Suppressor macrophage treated with lipopolysaccharide for 1 hour (primary cell): ENCODE data around the gene LZIC.
"Not testable (repeated sequence)": the region's sequence is repeated elsewhere in the genome, so short reads cannot be mapped to it uniquely, and the experiment has no call there.

ENCODE experiments used
- DNase-seq, 3 donors: peaks; one replicate each; pipeline ENCODE4 v3.0.0-alpha.2; 2020 to 2022

Gene LZIC

DNA sequence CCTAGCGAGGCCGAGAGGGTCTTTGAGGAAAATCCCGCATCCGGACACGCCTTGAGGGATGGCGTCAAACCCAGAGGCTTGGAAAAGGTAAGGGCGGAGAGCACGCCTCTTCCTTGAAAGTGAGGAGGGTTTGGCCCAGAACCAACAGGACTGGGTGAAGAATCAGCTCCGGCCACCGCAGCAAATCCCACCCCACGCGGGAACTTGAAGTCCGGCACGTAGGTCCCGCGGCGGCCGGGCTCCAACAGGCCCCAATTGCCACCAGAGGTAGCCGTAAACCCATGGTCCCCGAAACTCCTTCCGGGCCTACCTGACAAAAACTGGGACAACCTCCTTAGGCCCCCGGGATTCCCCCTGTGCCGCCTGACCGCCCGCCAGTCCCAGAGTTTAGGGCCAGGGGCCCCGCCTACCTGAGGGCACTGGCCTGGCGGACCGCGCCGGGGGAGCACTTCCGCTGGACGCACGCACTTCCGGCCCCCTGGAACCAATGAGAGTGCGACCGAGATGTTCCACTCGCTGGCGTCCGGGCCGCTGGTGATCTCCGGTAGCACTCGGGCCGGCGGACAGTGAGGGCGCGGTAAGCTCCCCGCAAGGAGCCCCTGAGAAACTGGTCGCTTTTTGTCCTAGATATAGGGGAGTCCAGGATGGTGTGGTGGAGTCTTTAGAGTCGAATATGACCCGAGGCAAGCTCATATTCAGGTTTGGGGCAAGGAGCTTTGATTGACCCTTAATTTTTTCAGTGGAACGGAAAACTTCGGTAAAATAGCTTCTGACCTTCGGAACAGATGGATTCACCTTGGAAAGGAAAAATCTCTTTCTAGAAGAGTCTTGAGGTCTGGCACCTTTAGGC lies at the start of gene LZIC, which contains the start of gene NMNAT1:
Gene LZIC, minus strand, starts transcription at position 453 of the 850 bp plus-strand sequence. CDS start 6,772 bp downstream, outside the sequence.
Gene NMNAT1, plus strand, starts transcription at position 537 of the 850 bp plus-strand sequence. CDS start 28,599 bp downstream, outside the sequence.
- DNase-seq = peak; percentile 96 to 98 (median 97)

DNA sequence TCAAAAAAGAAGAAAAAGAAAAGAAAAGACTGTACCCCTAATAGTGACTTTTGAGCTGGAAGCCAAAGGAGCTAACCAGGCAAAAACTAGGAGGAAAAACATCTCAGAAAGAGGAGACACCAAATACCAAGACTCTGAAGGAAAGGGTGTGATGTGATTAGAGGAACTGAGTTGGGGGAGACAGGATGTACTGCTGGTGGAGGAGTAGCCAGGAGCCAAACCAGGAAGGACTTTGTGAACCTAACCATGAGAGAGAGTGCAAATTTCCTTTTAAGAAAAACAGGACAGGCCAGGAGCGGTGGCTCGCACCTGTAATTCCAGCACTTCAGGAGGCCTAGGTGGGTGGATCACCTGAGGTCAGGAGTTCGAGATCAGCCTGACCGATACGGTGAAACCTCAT lies 49.7 kb upstream of the LZIC start:
- peak in 1 of 3 donors; percentile 10 for DNase-seq

GRCh38 chr1:9990944-9991343 lies 47.8 kb upstream of the LZIC start:
- peak; percentile 26 to 69 (median 63) for DNase-seq

- no peak for DNase-seq
Measured at GRCh38 chr1:9989773-9990172, 46.6 kb upstream of the LZIC start.

GRCh38 chr1:9985001-9985400 lies 41.8 kb upstream of the LZIC start:
- DNase-seq = no peak

GRCh38 chr1:9984253-9984652 lies 41.1 kb upstream of the LZIC start:
- no peak for DNase-seq

DNA sequence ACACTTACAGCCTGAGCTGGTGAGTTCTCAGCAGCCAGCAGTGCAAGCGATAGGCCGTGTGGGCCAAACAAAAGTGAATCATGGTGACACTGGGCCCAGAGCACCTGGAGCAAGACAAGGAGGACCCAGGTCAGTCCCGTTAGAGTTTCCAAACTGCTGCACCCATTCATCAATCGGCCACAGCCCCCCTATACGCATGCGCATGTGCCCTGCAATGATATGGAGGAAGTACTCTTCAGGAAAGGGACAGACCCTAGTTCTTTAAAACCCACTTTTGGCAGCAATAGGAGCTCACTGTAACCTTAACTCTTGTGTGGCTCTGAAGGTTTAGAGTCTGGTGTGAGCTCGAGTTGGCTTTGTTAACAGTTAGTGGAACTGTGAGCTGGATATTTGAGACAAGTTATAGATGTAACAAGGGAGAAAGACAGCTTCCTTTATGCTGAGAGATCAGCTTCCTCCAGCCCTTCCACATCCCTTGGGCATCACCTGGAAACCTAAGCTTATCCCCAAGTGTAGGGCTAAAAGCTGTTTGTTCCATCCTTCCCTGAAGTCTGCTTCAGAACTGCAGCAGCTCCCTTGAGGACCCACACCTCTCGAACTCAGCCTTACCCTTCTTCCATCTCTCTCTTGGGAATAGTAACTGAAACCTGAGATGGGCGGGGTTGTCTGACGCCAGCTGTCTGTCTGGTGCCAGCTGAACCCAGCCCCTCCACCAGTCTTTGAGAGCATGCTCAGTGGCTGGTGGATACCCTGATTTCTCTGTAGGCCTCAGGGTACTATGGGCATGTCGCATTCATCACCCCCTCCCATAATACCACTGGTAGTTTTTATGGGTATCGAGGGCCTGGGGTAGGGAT lies 17.7 kb upstream of the LZIC start:
- no peak for DNase-seq

DNA sequence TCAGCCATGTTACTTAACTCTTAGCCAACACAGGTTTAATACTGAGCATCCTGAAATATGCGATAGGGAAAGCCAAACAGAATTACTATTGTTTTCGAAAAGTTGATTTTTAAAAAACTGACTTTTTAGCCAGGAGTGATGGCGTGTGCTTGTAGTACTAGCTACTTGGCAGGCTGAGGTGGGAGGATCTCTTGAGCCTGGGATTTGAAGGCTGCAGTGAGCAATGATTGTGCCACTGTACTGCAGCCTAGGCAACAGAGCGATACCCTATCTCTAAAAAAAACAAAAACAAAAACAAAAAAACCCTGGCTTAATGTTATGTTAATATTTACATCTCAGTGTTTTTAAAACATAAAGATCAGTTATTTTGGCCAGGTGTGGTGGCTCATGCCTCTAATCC lies 16.8 kb upstream of the LZIC start:
- DNase-seq = no peak

DNA sequence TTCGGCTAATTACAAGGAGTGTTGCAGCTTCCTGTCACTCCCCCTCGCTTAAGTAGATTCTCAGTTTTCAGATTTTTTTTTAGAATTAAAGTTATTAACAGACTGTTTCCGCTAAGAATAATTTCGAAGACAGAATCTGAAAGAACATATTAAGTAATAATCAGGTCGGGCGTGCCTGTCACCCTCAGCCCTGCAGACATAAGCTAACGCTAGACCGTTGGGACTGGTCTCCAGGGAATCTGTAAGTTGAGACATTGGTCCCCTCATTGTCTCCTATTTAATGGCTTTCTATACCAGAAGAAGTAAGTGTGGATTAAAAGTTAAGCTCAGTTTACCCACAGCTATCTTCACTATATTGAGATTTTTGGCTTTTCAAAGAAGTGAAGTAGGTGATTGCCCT lies 14.5 kb upstream of the LZIC start:
- DNase-seq = no peak

- DNase-seq = no peak
Measured at GRCh38 chr1:9946315-9946714, 3.1 kb upstream of the LZIC start.

DNA sequence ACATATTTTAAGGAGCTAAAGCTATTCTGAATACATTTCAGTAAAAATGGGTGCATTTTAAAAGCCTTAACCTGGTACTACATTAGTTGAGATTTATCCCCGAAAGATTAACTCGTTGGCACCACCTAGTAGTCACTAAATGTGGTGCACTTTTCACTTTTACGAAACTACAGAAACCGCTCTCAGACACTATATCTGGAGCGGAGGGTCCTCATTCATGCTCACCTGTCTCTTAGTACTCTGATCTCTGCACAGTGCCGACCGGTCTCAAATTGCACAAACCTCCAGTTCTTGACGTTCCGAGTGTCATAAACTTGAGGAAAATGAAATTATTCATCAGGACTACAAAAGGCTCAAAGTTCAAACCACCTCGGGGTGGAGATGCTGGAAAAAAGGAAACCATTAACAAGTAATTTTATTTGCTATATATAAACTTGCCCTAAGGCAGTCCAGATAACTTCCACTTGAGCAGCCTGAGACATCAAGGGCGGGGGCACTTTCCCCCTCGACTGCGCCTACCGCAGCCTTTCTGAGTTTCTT lies 722 bp downstream of the LZIC start:
- DNase-seq = peak; percentile 59 to 75 (median 74)

DNA sequence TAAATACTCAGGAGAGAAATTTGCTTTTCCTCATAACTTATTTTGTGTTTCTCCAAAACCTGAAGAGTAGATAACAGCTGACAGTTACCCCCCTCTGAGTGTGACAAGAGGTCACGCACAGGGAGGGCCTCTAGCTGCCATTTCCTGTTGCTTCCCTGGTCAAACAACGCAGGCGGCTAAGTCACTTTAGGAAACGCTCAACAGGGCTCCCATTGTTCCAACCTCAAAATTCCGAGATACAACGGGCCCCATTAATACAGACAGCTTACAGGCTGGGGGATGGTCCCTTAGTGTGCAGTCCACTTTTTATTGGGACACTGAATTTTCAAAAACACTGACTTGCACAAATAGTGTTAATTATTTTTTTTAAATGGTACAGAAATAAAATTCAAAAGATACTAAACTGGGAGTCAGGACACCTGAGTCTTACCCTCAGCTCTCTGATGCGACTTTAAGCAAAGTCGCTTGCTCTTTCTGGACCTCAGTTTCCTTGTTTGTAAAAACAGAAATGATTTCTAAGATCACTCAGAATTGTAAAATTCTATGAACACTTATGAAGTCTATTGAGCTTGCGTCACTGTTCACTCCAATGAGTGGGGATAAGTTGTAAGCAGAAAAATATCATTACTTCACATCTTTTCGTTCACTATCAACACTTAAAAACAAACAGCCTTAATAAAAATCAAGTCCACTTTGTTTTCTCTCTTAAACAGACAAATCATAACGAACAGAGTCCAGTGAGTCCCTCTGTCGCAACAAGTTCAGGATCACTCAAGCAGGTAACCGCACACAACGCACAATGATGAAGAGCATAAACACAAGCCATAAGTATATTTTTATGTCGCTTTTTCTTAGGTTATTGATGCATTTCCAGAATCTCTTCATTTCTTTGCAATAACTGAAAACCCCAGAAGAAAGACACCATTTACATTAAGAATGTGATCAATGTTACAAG lies 13.5 kb downstream of the LZIC start:
- DNase-seq = no peak

- no peak for DNase-seq
Measured at GRCh38 chr1:9927259-9927658, 15.9 kb downstream of the LZIC start.

DNA sequence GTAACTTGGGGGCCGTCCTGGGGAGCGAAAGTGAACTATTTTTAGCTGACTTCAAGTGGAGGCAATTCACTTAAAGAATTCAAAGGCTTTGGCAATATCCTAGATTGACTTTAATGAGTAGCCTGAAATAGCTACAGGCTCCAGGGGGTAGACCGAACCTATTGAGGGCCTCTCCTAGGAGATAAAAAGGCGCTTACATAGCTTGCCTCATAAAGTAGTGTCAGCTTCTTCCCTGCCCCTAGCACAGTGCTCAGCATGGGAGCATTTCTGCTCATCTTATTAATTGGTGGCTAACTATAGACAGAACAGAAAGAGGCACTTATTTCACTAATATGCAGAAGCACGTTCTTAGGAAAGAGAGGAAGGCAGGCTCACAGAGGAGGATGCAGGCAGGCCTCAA lies 20.8 kb downstream of the LZIC start:
- DNase-seq = no peak

DNA sequence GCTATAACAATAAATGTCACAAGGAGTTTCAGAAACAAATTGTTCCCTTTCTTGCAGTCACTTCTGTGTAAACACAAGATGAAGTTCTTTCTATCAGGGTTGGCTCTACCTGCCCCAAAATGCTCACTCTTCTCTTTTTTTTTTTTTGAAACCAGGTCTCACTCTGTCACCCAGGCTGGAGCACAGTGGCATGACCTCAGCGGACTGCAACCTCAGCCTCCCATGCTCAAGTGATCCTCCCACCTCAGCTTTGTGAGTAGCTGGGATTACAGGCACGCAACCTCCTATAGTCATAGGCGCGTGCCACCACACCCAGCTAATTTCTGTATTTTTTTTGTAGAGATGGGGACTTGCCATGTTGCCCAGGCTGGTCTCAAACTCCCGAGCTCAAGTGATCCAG lies 22.6 kb downstream of the LZIC start:
- DNase-seq = no peak

DNA sequence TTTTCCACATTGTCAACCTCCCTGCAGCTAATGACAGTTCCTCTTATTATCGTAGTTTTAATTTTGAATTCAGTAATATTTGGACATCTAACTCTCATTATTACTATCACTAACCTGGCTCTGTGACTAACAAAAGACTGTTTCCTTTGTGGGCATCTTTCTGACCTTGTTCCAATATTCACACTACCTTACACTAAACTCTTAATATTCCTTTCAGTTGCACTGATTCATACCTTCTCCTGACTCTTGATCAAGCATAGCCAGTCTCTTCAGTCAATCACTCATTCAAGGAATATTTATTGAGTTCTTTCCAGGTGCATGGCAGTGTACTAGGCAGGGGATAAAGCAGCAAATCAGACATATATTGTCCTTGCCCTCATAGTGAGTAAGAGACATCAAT lies 25.3 kb downstream of the LZIC start:
- no peak for DNase-seq

- DNase-seq = not testable (repeated sequence)
Measured at GRCh38 chr1:9917495-9917894, 25.7 kb downstream of the LZIC start.

GRCh38 chr1:9916452-9916851 lies 26.7 kb downstream of the LZIC start:
- no peak for DNase-seq

GRCh38 chr1:9914610-9914937 lies 28.6 kb downstream of the LZIC start:
- no peak for DNase-seq

DNA sequence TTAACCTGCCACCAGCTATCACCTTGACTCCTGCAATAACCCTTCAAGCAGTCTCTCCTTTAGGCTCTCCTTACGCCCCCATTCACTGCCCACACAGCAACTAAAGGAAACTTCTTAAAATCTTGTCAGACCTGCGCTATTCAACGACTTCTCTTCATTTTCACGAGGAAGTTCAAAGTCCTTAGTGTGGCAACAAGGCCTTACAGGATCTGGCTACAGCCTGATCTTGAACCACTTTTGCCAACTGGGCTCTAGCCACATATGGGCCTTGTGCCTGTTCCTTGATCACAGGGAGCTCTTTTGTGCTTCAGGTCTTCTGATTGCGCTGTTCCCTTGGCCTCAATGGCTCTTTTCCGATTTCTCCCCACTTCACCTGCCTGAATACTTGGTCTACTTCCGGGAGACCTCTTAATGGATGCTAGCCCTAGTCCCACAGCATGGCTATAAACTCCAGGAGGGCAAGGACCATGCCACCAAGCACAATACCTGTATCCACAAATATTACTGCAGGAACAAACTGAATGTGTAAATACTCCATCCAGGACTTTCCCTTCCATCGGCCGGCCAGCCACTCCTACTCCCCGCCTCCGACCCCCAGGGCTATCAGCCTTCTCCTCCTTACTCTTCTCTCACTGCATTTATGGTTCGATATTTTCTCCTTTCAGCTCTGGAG lies 30.8 kb downstream of the LZIC start:
- DNase-seq = peak in 1 of 3 donors; percentile 22

DNA sequence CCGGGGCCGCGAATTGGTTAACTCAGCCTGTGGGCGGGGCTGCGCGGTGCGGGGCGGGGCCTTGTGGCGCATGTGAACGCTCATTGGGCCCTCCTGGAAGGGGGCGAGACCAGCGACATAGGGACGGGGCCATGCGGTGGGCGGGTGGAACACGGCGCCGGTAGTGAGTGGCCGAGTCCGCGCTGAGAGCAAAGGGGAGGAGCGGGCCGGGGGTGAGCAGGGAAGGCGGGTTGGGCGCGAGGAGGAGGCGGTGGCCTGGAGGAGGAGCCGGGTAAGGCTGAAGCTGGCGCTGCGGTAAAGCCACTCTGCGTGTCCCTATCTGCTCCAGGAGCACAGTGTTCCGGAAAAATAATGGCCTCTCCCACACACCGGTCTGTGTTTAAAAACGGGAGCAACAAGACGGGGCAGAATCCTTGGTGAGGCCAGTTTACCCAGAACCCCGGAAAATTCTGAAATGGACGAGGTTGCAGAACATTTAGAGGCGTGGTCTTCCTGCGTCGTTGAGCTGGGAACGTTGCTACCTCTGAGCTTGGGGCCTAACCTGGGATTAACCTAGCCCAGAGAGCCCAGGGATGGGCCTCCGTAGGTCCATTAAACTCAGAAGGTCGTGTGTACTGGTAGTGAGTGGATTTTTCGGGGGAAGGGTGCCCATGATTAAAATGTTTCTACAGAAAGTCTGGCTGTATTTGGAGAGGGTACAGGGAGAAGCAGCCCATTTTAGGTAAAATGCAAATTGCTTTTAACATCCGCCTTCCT lies 32.6 kb downstream of the LZIC start:
- peak in 2 of 3 donors; percentile 99 for DNase-seq
